HG03060 (cell line): ENCODE data around the gene CTF1.

ENCODE experiments used
- ATAC-seq: cut with Tn5 transposase; IDR thresholded peaks from one replicate; pipeline ENCODE4 v1.9.1; 2021; ENCODE audit warnings: low read depth, moderate number of reproducible peaks; ENCODE audit not compliant: unreplicated experiment

CTF1 gene

DNA sequence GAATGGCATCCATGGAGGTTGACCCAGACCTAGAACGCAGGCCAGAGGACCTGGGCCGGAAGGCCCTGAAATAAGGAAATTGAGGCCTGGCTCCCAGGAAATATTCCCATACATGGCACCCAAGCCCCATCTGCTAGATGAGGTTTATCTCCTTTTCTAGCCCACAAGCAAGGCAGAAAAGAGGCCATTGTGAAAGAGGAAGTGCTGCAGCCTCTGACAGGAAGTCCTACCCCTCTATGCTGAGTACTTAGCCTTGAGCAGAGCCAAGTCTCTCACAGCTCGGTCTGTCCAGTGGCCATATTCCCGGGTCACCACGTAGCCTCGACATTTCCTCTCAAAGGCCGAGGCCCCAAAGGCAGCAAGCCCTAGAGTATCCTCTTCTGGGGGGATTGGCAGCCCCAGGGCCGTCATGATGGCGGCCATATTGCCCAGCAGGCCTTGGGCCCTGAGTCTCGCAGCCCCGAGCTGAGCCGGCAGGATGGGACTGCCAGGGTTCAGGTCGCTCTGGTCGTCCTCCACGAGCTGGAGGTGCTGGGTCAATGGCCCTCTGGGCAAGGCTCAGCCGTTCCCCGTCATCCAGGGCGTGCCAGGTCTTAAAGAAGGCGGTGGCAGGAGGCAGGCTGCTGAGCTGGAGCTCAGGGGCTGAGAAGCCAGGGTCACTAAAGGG, 7.8 kb downstream of the CTF1 start:
- no peak for ATAC-seq

GRCh38 chr16:30907064-30907463, 10.7 kb downstream of the CTF1 start:
- no peak for ATAC-seq

GRCh38 chr16:30910427-30911029, 14.1 kb downstream of the CTF1 start:
- no peak for ATAC-seq

DNA sequence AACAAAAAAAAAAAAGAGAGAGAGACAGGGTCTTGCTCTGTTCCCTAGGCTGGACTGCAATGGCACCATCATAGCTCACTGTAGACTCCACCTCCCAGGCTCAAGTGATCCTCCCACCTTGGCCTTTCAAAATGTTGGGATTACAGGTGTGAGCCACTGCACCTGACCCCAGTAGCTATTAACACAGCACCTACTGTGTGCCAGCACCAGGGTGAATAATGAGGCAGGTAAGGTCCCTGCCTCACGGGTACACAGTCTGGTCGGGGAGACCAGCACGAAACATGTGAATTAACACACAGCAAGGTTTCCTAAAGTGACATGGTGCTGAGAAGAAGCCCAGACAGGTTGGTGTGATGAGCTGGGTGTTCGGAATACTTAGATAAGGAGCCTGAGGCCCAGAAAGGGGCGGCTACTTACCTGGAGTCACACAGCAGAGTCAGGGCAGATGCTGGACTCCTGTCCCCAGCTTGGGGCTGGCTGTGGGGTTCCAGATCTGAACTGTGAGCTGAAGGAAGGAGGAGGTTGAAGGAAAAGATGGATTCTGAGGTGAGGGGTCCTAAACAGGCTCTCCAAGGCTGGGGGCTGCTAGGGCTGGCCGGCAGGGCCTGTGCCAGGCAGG, 16.5 kb downstream of the CTF1 start:
- ATAC-seq = no peak

DNA sequence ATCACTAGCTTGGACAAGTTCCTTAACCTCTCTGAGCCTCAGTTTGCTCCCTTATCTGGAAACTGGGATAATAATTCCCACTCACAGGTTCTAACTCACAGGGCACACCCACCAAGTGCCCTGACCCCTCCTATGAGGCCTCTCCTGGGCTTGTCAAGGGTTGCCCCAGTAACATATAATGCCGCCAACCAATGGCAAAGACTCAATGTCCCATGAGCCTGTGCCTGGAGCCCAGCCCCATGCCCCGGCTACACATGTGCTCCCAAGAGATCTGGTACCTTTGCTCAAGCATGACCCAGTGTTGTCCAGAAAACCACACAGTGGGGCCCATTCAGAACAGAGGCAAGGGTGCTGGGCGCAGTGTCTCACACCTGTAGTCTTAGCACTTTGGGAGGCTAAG, 18.4 kb downstream of the CTF1 start:
- no peak for ATAC-seq

- no peak for ATAC-seq
Measured at GRCh38 chr16:30918614-30919013, 22.2 kb downstream of the CTF1 start.

DNA sequence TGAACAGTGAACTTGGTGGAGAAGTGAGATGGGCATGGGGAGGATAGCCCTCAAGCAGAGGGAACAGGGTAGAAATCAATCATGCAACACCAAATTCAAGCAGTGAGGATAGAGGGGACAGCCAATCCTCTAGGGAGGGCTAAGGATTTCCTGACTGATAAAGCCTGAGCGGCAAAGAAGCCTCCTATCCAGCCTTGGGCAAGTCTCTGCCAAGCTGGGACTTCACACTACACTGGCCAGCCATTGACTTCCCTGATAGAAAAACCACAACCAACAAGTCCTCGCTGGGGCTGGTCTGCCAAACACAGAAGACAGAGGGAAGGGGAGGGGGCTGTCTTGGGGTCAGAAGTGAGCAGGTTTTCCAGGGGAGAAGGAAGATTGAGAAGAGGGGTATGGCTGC, 24.5 kb downstream of the CTF1 start:
- ATAC-seq = no peak

DNA sequence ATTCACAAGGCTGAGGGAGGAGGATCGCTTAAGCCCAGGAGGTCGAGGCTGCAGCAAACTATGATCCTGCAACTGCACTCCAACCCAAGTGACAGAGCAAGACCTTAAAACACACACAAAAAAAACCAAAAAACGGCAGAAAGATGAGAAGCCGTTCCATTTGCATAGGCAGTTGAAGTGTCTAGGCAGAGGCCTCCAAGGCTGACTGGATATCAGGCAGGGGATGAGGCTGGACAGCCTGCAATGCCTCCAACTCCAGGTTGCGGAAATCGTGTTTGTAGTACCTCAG, 25.0 kb downstream of the CTF1 start:
- no peak for ATAC-seq

- ATAC-seq = no peak
Measured at GRCh38 chr16:30921748-30922419, 25.5 kb downstream of the CTF1 start.

- peak; percentile 59 for ATAC-seq
Measured at GRCh38 chr16:30922420-30922959, 26.1 kb downstream of the CTF1 start.

DNA sequence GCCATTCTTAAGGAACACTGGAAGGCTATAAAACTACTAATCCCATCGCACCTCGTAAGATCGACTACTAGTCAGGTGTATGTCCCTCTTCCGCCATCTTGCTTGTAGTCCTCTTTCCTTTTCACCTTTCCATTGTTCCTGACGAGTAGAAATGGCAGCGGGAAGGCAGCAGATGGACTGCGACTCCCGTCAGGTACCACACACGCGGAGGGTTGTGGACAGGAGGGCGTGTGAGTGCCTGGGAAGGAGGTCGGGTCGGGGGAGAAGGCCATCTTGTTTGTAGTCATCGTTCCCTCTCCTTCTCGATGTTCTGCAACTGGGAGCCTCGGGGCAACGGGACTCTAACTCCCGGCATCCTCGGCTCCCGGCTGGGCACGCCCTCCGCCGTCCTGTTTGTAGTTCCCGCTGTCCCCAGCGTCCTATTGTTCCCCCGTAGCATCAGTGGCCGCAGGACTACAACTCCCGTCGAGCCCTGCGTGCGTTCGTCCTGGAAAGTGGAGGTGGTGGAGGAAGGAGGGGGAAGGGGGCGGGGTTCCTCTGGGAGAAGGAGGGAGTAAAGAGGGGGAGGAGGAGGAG, 26.6 kb downstream of the CTF1 start:
- peak; percentile 51 for ATAC-seq

GRCh38 chr16:30923554-30924075, 27.2 kb downstream of the CTF1 start, which contains the start of gene FBXL19:
Gene FBXL19 (plus strand): TSS chr16:30923572. CDS start chr16:30925755, 2,183 bp downstream.
- ATAC-seq = no peak

DNA sequence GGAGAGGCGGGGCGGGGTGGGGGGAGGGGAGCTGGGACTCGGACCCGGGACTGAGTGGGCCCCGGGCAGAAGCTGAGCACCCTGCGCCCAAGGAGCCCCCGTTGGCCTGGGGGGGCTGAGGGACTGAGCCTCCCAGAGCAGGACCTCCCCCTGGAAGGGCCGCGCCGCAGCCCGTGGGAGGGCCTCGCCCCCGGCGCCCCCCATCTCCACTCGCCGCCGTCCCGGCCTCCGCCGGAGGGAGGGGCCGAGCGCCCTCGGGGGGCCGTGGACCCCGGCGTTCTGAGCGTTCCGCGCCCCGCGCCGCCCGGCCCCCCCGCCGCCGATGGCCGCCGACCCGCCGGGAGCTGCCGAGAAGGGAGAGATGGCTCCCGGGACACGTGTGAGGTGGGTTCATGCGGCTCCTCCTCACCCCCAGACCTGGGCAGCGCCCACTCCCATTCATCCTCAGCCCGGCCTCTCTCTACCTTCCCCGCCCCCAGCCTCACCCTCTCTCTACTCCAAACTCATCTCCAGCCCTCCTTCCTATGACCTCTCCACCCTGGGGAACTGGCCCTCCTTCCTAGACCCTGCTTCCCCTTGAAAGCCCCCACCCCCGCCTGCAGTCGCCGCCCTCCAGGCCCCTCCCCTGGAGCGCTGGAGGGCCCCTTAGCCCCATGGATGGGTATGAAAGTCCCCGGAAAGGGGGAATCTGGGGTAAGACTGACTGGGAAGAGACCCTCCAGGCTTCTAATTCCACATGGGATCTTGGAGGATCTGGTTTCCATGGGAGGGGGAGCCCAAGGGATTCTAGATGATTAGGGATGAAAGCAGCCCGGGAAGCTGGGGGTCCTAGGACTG, 27.9 kb downstream of the CTF1 start:
- no peak for ATAC-seq

DNA sequence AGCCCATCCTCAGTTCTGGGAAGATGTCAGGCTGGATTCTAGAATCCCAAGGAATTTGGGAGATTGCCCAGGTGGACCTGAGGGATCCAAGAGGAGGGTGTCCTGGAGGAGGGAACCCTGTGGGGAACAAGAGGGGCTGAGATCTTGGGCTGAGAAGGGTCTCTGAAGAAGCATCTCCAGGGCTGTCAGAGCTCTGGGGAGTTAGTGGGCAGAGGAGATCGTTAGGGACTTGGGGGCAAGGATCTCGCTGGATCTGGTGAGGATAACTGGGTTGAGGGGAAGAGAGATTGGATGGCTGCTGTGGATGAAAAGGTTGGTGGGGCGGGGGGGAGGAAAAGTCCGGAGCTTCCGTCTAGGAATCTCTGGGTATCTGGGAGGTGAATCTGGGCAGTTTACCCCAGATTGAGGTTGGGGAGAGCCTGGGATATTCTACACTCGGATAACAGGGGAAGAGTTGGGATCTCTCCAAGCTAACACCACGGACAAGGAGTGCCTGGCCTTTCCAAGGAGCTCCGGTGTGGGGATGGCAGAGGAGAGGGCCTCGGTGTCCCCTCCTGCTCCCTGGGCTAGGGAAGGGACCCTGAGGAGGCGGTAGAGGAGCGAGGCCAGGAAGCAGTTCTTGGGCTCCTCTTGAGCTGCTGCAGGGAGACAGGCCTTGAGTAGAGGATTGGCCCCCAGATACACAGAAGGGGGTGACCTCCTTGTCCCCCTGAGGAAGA, 28.7 kb downstream of the CTF1 start:
- ATAC-seq = no peak

GRCh38 chr16:30925632-30925987, 29.2 kb downstream of the CTF1 start:
- no peak for ATAC-seq

DNA sequence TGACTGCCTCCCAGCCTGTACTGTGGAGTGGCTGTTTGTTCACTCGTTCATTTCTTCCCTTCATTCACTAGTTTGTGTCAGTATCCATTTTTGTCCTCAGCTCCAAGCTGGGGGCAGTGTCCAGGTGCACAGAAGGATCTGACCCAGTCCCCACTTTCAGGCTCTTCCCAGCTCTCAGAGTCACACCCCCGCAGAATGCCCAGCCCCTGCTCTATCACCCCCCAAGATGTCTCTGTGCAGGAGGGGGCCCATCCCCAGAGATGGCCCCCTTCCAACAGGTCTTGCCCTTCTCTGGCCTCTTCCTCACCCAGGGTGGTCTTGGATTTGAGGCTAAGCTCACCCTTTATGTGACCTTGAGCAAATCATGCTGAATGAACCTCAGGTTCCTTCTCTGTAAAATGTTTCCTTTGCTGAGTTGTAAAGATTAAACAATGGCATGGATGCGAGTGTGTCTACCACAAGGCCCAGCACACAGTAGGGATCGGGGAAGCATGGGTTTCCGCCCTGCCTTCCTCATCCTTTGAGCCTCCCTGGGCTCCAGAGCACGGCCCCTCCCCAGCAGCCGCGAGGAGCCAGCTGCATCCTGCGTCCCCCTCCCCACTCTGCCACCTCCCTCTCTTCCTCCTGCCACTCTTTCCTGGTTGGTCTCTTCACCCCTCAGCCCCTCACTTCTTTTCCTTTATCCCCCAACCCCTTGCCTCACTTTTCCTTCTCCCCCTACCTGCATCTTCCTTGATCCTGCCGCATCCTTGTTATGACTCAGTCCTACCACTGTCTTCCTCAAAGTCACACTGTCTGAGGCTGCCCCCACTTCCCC, 29.8 kb downstream of the CTF1 start:
- no peak for ATAC-seq

- no peak for ATAC-seq
Measured at GRCh38 chr16:30926937-30927788, 30.7 kb downstream of the CTF1 start.
